GM19025 (cell line): ENCODE data around the gene RIPK4.

Experiments used
- ATAC-seq: cut with Tn5 transposase; IDR thresholded peaks from one replicate; pipeline ENCODE4 v1.9.1; 2021; ENCODE audit warnings: mild to moderate bottlenecking, low read depth, moderate library complexity; ENCODE audit not compliant: unreplicated experiment

The RIPK4 gene

DNA sequence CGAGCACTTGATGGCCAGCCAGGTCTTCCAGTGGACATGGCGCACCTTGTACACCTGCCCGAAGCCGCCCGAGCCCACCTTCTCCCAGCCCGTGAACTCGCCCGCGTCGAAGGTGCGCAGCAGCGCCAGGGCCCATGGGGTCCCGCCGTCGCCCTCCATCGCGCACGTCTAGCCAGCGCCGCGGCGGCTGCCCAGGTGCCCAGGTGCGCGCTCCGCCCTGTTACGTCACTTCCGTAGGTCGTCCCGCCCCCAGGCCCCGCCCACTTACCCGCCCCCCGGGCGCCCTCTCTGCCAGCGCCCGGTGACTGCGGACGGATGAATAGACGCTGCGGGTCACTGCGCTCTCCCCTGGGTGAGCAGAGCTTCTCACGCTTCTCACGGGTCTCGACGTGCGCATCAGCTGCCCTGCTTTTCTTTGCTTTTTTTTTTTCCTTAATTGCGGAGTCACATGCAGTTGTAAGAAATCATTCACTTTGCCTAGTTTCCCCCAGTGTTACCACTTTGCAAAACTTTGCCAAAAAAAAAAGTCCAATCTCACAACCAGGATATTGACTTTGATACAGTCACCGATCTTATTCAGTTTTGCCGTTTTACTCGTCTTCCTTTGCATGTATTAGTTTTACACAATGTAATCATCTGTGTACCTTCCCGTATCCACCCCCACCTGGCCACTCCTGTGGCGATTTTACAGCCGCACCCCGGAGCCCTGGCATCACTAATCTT, at the start of gene RIPK4:
TSS of gene RIPK4 (minus strand) at position 170 of the 723 bp plus-strand sequence. CDS start at position 159, 11 bp downstream.
- ATAC-seq = peak; percentile 60

DNA sequence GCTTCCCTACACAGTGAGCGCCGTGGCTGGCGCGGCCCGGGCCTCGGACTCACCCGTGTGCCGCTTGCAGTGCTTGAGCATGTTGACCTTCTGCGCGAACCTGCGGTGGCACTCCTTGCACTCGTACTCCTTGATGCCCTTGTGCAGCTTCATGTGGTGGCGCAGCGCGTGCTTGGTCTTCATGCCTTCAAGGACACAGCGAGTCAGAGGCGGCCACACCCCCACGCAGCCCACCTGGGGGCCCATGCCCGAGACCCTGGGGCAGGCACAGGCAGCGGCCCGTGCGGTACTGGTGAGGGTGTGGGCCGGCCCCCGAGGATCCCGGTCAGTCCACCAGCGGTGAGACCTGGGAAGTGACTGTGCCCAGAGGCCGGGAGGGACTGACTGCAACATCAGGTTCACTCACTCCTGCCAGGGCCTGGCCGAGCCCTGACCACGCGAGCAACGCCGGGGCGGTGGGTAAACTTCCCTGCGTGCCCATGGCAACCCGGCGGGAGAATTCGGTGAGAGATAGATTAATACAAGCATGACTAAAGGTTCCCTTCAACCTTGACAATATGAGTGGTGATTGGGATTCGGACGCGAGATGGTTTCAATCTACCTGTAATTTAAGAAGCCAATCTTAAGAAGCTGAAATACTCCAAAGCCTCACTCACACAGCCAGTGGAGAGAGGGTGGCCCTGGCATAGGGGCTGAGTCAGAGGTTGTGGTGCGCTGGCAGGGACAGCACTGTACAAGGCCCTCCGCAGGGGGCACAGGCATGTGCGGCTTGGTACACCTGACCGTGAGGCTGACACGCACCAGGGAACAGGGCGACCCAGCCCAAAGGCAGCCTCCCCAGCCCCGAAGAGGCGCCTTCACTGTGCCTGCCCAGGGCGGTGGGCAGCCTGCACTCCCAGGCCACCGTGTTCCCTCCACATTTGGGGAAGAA, 49.1 kb upstream of the RIPK4 start:
- no peak for ATAC-seq

DNA sequence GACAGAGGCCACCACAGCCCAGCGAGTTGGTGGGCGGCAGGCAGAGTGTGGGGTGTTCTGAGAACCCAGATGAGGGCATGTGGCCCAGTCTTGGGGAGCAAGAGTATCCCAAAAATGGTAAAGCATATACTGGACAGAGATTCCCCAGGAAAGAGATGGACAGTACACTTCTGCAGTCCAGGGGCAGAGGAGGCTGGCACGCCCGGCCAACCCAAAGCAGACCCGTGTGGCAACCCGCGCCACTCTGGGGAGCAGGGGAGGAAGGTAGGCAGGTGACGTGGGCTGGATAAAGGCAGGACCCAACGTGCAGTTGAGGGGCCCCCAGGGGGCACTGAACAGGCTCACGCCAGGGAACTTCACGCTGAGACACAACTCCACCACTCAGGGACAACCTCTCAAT, 46.4 kb upstream of the RIPK4 start:
- ATAC-seq = no peak

DNA sequence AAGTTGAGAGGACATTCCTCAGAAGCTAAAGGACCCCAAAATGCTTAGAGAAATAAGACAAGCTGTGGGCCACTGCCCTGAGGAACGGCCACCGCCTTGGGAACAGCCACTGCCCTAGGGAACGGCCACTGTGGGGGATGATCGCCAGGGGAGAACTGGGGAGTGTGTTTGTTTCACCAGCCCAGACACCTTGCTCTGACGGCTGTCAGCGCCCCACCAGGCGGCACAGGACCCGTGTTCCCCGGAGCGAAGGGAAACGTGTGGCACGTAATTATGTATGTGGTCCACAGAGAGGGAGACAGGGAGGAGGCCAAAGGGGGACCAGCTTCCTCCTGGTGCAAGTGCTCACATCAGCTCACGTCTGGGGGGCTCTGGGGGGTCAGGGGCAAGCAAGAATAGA, 45.8 kb upstream of the RIPK4 start:
- no peak for ATAC-seq

DNA sequence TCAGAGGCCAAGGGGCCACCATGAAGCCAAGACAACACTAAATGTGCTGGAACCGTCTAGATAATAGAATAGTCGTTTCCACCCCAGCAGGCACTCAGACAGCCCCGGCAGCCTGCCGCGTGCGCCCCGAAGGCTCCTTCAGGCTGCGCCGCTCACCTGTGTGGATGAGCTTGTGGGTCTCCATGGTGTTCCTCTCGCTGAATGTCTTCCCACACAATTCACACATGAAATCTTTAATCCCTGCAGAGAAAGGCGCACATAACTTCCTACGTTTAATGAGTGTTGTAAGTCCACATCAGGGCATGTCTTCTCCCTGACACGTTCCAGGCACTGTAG, 43.7 kb upstream of the RIPK4 start:
- no peak for ATAC-seq

DNA sequence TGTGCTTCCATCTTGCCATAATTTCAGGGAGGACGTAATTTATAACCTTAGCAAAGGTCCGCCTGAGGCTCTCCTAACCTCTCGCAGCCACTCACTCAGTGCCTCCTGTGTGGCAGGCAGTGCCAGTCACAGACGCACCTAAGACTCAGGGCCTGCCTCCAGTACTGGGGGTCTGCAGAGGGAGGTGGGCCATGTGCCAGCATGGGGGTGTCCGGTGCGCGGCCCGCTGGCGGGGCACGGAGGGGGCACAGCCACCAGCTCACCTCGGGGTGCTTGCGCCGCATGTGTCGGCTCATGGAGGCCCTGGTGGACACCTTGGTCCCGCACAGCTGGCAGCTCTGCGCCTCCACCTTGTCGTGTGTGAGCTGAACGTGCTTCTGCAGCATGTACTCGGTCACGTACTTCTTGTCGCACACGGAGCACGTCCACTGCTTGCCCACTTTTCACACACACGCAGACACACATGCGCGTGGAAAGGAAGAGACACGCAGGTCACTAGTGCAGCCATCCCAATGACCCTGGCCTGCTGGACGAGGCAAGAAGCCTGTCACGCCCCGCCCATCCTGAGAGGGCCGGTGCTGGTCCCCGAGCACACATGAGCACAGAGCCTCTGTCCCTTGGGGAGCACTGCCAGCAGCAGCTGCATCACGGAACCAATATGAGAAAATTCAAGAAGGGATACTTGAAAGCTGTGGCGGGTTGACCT, 43.2 kb upstream of the RIPK4 start:
- ATAC-seq = no peak

DNA sequence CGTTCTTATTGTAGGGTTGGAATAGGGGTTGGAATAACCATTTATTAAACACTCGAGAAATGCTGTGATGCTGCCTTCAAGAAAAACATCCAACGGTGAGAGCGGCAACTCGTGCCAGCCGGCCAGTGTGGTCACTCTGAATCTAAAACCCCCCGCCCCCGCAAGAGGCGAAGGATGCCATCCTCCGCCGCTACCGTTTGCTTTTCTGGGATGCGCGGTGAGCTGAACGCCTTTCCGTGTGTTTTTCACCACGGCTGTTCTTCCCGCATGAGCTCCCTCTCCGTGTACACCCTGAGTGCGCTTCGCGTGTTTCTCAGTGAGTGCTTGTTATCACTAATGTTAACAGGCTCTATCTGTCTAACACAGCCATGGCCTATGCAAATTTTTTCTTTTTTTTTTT, 42.0 kb upstream of the RIPK4 start:
- ATAC-seq = no peak

DNA sequence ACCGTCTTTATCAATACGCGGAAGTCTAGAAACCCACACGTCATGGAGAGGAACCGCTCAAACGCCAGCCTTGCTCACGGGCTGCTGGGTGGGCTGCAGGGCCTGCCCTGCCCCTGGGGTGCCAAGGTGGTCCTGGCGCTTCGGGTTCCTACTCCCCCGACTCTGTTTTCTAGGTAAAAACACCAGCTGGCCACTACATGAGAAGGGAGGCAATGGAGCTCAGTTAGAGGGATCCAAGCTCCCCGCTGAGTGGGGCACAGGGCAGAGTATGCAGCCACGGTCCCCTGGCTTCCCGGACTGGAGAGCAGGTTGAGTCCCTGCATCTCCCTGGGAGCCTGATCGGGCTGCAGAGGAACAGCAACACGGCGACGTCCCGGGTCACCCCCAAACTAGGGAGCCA, 41.2 kb upstream of the RIPK4 start:
- no peak for ATAC-seq

DNA sequence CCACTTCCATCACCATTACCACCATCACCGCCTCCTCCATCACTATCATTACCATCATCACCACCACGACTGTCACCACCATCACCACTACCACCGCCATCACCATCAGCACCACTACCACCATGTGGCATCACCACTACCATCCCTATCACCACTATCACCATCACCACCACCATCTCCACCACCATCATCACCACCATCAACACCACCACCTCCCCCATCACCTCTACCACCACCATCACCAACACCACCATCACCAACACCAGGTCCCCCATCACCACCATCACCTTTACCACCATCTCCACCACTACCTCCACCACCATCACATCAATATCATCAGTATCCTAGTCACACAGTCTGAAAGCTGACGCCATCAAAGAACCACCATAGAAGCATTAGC, 39.9 kb upstream of the RIPK4 start:
- ATAC-seq = no peak

DNA sequence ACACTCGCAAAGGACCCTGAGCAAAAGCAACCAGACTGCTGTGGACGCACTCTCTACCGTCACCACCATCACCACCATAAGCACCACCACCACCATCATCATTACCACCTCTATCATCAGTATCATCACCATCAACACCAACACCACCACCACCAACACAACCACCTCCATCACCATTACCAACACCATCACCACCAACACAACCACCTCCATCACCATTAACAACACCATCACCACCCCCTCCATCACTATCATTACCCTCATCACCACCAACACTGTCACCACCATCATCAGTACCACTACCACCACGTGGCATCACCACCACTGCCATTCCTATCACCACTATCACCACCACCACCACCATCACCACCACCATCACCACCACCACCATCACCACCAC, 38.8 kb upstream of the RIPK4 start:
- no peak for ATAC-seq

DNA sequence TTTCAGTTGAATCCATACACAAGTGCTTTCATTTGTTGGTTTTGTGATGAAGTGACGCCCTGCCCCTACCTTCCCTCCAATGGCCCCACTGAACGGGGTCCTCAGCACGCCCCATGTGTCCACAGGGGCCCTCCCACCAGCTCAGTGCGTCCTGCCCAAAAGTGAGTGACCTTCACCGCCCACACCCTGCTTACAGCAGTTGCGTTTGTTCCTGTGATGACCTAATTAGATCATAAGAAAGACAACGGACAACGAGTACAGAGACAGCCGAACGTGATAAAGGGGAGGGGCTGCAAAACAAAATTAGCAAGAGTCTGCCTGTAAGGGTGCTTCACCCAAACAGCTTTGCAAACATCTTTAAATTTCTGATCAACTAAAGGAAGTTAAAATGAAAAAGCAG, 38.2 kb upstream of the RIPK4 start:
- no peak for ATAC-seq

DNA sequence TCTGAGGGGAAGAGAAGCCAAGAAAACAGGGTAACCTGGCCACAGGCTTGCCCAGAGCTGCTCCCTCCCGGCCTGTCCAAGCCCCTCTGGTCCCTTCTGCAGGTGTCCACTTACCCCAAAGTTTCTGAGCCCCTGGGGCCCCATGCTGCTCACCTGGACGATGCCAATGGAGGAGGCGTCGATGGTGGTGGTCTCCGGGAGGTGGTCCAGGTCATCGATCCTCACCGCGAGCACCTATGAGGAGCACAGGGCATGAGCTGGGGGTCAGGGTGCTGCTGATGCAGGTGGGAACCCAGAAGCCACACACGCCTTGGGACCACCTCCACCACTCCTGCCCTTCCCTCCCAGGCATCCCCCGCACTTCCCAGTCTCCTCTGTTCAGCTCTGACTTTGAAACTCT, 37.5 kb upstream of the RIPK4 start:
- no peak for ATAC-seq

DNA sequence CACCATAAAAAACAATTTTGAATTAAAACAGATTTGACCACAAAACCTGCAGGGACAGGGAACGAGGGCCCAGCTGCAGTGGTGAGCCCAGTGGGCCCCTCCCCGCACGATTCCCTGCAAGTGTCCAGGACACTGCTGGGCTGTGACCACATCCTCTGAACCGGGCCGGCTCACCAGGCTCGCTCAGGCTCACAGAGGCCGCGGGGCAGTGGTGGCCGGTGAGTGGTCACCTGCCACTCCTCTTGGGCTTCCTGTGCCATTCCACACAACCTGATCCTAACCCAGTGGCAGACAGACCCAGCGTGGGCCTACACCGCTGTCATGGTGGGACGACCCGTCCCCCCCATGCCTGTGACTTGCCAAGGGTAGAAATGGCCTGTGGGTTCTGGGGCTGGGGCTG, 36.5 kb upstream of the RIPK4 start:
- ATAC-seq = no peak

DNA sequence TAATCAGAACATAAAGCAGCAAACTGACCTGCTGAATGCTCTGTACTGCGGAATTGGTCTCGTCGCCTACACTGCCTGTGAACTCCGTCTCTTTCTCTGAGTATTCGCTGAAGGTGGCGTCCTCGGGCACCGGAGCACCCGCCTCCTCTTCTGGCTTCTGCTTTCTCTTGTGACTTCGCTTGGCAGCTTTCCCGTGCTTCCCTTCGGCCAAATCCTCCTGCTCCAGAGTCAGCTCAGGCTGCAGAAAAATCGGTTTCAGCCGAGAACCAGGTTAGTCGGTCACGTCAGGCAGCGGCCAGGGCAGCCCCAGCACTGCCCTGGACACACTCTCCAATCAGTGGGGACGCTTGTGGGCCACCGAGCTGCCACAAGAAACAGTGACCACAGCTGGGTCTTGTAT, 35.8 kb upstream of the RIPK4 start:
- ATAC-seq = no peak

DNA sequence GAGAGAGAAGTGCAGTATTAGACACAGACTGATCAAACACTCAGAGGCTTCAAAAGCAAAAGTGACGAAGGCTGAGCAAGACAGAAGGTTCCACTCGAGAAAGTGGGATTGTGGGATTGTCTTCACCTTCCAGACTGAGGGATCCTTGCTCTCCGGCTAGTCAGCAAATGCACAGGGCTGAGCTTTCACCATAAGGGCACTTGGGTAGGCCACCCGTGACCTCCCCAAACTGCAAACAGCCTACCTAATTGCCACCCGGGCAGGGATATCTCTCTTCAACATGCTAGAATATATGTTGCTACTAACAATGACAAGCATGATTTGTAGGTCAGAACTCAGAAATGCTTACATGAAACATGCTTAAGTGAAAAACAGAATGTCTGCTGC, 35.3 kb upstream of the RIPK4 start:
- no peak for ATAC-seq

DNA sequence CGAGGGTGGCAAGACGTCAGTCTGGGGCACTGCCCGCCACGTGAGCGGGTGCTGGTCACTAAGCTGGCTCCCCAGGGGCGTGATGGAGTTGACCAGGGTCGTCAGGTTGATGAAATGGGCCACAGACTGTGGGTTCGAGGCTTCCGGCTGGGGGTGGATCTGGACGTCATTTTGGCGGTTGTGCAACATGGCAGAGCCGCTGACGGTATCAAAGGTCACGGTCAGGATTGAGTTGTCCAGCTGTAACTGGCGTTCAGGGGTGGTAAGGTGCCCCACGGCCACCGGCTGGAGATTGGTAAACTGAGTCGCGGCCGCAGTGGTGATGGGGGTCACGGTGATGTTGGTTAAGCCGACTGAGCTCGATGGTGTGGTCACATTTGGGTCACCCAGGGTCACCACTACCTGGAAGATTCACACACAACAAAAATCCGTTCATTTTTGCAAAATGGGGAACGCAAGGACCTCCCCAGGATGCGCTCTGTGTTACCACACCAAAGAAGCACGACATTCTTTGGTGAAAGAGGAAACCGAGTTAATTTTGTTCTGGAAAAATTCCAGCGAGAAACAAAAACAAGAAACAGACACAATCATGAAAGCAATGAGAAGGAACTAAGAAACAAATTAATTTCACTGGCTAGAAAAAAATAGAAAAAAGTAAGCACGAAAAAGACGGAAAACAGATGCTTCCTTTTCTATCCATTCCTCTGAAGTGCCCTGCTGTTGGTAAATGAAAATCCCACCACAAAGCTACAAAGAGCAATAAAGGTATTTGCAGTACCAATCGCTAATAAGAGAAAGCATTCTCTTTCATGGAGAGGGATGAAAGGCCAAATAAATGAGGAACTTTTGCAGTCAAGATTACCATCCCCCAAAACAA, 34.7 kb upstream of the RIPK4 start:
- no peak for ATAC-seq

DNA sequence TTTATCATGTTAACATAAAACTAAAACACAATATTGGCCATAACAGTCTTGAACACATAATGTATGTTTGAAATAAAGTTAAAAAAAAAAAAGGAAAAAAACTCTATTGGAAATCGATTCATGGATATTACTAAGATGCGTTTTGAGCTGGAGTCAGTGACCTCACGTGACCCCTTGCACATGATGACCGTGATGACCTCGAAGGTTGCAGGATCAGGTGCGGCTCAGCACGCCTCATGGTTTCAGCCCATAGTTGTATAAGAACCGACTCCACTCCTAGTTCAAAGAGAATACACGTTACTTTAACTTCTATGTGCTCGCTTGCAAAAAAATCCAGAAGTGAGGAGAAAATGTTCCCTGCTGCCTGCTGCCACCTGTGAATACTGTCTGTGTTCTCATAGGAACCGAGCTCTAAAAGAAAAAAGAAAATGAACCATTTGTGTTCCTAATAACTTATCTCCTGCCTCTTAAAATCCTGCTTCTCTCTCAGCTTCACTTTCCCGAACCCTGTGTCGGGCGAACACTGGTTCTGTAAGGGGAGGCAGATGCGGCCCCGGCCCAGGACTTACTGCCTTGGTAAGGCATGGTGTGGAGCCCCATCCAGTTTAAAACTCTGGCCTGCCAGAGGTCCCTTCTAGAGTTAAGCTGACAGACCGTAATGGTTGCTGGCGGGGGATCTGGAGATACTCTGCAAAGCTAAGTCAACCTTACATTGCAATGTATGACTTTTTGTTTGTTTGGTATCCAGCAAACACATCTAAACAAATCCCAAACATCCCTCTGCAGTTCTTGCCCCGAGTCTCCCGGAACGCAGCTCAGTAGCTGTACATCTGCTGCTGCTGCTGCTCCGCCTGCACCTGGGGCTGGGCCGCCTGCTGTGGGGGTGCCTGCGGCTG, 33.8 kb upstream of the RIPK4 start:
- ATAC-seq = no peak

DNA sequence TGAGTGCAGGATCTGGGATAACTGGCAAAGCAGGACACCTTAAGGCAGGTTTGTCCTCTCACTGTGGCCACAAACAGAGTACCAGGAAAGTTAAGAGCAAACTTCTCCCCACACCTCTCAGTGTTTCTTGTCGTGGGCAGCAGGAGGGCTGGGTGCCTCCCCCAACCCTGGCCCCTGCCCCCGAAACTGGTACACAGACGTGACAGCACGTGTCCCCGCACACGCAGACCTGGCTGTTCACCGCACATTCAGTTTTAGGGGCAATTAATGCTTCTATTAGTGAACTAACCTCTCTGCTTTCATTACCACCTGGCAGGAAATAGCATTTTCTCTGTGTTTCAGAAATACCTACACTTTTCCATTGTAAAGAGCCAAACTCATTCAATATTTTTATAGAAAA, 32.9 kb upstream of the RIPK4 start:
- no peak for ATAC-seq

DNA sequence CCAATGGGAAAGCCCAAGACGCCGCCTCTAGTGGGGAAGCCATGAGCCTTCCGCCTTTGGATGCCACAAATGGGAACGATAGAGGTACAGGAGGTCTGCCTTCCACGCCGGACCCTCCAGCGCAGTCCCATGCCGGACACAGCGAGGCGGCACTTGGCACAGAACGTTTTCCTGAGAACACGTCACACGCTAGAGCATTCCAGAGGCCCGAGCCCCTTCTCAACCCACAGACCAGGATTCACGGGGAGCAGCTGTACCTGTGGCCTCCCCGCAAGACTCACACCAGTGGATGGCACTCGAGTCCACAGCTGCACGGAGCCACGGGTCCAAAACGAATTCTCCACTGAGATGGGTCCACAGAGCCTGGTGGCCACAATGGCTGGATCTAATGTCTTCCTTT, 31.5 kb upstream of the RIPK4 start:
- ATAC-seq = no peak
